Posterior cingulate gyrus (tissue), 11 donors: ENCODE results near the gene GRM4.

Experiments used
- DNase-seq, 10 donors: peaks; one replicate each; pipeline versions ENCODE4 v3.0.0 to v3.0.0-alpha.2; 2020 to 2021; ENCODE audit warnings: mixed read lengths in 3 of 10
- intact Hi-C: fragments of 100-400 bp; cut with DNase I; formaldehyde crosslinking; loops from one replicate; pipeline ENCODE4 v1.15.1; 2023

The GRM4 gene

GRCh38 chr6:33975661-33976436, 170.0 kb downstream of the GRM4 start:
- intact Hi-C loops, result no loop called here

GRCh38 chr6:33974471-33974870, 171.4 kb downstream of the GRM4 start:
- peak in 1 of 10 donors; percentile 12 for DNase-seq
- intact Hi-C loops, result no loop called here

More at GRCh38 chr6:33975661-33976436, 170.0 kb downstream of the GRM4 start:
- peak in 3 of 10 donors; percentile 42 to 72 (median 60) for DNase-seq

GRCh38 chr6:33974030-33974429, 171.9 kb downstream of the GRM4 start:
- DNase-seq, result no peak
- intact Hi-C loops, result no loop called here

- no peak for DNase-seq
- intact Hi-C loops, result no loop called here
Measured at GRCh38 chr6:33971580-33971979, 174.3 kb downstream of the GRM4 start.
